ENCODE results near the gene VSIR.

GRCh38 chr10:71799608-71800453 is 26.5 kb upstream of the VSIR start:
- no peak for TF ChIP-seq ZNF274 (IDR thresholded peaks at IDR 0.05; ENCODE audit: low read depth, low read length)
- TF ChIP-seq EZH2phosphoT487 (IDR thresholded peaks at IDR 0.05; ENCODE audit: borderline replicate concordance) = no peak
- TF ChIP-seq, protein P1, sequence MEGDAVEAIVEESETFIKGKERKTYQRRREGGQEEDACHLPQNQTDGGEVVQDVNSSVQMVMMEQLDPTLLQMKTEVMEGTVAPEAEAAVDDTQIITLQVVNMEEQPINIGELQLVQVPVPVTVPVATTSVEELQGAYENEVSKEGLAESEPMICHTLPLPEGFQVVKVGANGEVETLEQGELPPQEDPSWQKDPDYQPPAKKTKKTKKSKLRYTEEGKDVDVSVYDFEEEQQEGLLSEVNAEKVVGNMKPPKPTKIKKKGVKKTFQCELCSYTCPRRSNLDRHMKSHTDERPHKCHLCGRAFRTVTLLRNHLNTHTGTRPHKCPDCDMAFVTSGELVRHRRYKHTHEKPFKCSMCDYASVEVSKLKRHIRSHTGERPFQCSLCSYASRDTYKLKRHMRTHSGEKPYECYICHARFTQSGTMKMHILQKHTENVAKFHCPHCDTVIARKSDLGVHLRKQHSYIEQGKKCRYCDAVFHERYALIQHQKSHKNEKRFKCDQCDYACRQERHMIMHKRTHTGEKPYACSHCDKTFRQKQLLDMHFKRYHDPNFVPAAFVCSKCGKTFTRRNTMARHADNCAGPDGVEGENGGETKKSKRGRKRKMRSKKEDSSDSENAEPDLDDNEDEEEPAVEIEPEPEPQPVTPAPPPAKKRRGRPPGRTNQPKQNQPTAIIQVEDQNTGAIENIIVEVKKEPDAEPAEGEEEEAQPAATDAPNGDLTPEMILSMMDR (IDR thresholded peaks at IDR 0.05 in 2 of 3, conservative IDR thresholded peaks at IDR 0.05 in 1 of 3; ENCODE audit: borderline replicate concordance in 1 of 3, insufficient read depth in 1 of 3, low read depth in 2 of 3, low read length in 2 of 3) = no peak
- no peak for TF ChIP-seq REST (IDR thresholded peaks at IDR 0.05; ENCODE audit: low read depth)
- no peak for TF ChIP-seq POLR2A (IDR thresholded peaks at IDR 0.05; ENCODE audit: borderline replicate concordance, extremely low read depth, insufficient read depth, insufficient read length)
- TF ChIP-seq ATF3 (IDR thresholded peaks at IDR 0.05) = no peak
- TF ChIP-seq POLR2AphosphoS5 (IDR thresholded peaks at IDR 0.05; ENCODE audit: low read depth, low read length) = no peak
- TF ChIP-seq TCF7L2 (IDR thresholded peaks at IDR 0.05; ENCODE audit: borderline replicate concordance, extremely low read depth, insufficient read depth, insufficient read length) = no peak

All from HCT116 (cell line).